GM20431 (cell line): ENCODE data around the gene MROH2A.
"Not testable (repeated sequence)": the region's sequence is repeated elsewhere in the genome, so short reads cannot be mapped to it uniquely, and the experiment has no call there.

Experiments used
- in situ Hi-C: fragments of 300-500 bp; cut with MseI, MboI; formaldehyde crosslinking; loops from one replicate; pipeline ENCODE4 v1.15.0; 2020; ENCODE audit warnings: low sequenced_read_pairs; ENCODE audit not compliant: unreplicated experiment

The MROH2A gene, protein sequence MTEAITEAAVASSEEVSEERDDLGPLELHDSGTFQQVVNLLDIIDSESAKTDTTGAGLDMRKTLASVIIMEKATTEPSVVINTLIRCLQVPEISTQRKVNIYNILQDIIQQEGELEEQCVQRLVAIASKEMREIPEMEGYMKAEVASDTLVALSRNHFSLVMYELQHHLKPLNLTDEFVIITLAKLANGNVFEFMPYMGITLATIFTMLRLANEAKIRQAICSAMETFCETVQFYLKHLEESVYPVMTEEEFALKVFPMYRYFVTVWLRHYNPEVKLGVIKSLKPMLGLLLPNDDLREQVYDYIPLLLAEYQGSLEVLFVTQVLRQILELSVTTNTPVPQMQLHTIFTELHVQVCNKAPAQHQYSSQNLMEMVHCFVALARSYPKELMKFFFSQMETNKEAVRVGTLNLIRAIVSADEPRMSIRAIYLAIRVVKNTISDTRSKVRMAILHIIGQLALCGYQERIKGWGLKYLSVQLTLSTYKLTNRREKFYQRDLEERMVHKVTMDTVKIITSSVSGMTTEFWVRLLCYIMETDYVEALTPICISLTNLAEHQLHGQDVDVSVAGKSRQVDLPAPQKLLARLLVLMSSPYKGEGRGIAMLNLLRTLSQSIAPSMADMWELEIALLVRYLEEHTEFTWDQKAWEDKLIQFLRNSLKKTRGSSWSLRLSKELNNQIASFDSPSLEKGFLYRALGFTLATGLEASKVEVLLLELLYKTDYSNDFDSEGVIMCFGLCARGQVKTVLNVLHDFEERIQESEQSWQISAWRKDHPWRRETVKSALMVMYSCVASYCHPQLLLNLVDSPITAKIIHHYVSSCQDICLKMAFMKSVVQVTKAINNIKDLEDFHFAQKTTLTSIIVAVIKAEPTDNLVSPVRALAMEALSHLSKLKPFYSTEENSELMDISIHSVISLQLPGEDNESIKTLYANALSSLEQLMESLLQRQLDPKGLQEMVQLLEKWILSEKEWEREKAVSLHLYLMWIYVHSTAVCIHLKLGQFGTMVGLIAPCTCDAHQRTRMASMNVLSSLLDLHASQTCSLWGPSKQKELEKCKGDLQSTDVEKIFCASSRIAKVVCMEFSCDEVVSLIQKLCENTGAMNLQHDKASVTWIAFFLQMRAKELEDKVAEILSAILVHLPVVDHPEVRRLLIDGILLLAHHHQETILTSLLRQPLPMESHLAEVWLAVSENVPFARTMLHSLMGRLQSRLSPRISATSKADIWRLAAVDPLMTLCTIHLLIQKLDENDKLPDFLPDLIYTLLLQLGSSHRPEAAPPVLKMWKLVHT (N-terminal part only)

DNA sequence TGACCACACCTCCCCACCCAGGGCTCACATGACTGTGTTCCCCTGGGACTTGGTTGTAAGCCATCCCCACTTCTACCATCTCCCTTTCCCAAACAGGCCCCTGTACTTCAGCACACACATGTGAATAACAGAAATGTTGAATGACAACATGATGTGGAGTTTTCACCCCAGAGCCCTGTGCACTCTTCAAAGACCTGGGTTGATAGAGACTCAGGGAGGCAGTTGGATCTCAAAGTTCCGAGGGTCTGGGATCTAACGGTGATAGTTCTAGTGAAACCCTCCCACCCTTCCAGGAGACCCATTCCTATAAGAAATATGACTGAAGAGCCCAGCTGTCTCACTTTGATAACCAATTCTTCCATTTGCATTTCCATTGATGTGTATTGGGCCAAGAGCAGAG is at the start of gene MROH2A:
Gene MROH2A (plus strand): TSS at position 301 of the 400 bp plus-strand sequence. CDS start 1,029 bp downstream, outside the sequence.
- in situ Hi-C loops = no loop called here

DNA sequence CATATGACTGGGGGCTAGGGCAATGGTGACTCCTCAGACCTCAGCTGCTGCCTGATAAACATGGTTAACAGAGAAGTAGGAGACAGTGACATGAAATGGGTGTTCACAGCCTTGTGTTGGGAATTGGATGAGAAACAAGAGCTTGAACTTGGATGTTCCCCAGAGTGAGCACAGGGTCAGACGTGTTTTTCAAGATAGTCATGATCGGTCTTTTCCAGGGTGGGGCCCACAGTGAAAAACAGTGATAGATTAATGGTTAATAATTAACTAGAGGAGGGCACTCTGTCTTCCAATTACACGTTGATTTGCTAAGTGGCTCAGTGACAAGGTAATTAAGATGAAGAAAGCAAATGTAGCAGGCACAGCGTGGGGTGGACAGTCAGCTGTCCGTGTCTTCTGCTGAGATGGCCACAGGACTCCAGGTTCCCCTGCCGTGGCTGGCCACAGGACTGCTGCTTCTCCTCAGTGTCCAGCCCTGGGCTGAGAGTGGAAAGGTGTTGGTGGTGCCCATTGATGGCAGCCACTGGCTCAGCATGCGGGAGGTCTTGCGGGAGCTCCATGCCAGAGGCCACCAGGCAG is 49.3 kb upstream of the MROH2A start, which contains the start of gene UGT1A3:
Gene UGT1A3 (plus strand): TSS at position 320 of the 579 bp plus-strand sequence. CDS start 85 bp downstream, at position 405.
- in situ Hi-C loops = no loop called here

DNA sequence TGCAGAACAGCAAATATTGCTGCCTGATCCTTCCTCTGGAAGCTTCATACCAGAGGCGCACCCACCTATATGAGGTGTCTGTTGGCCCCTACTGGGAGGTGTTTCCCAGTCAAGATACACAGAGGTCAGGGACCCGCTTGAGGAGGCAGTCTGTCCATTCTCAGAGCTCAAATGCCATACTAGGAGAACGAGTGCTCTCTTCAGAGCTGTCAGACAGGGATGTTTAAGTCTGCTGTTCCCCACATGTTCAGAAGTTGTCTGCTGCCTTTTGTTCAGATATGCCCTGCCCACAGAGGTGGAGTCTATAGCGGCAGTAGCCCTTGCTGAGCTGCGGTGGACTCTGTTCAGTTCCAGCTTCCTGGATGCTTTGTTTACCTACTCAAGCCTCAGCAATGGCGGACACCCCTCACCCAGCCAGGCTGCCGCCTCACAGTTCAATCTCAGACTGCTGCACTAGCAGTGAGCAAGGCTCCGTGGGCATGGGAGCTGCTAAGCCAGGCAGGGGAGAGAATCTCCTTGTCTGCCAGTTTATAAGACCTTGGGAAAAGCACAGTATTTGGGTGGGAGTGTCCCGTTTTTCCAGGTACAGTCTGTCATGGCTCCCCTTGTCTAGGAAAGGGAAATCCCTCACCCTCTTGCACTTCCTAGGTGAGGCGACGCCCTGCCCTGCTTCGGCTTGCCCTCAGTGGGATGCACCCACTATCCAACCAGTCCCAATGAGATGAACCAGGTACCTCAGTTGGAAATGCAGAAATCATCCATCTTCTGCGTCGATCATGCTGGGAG is 41.1 kb upstream of the MROH2A start:
- in situ Hi-C loops = not testable (repeated sequence)

DNA sequence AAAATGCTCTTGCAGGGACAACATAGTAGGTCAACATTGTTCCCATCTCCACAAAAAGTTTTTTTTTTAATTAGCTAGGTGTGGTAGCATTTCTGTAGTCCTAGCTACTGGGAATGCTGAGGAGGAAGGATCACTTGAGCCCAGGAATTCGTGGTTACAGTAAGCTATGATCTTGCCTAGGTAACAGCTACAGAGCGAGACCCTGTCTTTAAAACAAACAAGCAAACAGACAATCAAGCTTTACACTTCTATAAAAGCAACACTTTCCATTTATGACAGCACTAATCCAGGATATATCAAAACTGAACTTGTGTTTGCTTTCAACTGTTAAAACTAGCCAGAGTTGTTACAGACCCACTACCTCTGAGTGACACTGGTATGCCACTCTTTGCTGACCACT is 37.3 kb upstream of the MROH2A start:
- in situ Hi-C loops = no loop called here

DNA sequence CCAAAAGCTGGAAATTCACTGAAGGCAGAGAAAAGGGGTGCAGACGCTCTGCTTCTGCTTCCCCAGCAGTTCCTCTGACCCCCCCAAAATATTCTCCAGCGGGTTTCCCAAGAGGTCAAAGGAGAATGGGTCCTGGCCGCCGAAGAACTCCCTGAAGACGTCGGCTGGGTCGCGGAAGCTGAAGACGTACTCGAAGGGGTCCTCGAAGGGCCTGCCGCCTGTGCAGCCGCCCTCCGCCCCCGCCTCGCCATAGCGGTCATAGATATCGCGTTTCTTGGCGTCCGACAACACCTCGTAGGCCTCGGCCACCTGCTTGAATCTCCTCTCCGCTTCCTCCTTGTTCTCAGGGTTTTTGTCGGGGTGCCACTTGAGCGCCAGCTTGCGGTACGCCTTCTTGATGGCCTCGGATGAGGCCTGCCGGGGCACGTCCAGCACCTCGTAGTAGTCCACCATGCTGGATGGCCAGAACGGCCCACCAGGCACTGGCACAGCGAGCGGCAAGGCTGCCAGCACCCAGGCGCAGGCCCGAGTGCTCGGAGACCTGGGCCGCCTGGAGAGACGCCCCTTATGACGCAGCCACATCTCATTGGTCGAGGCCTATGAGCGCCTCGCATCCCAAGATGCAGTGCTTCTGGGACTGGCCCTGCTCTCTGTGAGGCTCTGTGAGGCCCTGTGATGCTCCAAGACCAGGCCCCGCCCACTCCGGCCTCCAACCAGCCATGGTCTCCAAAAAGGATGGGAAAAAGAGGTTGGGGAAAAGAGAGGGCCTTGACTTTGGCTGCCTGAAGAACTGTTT is 34.5 kb upstream of the MROH2A start:
- in situ Hi-C loops = no loop called here

DNA sequence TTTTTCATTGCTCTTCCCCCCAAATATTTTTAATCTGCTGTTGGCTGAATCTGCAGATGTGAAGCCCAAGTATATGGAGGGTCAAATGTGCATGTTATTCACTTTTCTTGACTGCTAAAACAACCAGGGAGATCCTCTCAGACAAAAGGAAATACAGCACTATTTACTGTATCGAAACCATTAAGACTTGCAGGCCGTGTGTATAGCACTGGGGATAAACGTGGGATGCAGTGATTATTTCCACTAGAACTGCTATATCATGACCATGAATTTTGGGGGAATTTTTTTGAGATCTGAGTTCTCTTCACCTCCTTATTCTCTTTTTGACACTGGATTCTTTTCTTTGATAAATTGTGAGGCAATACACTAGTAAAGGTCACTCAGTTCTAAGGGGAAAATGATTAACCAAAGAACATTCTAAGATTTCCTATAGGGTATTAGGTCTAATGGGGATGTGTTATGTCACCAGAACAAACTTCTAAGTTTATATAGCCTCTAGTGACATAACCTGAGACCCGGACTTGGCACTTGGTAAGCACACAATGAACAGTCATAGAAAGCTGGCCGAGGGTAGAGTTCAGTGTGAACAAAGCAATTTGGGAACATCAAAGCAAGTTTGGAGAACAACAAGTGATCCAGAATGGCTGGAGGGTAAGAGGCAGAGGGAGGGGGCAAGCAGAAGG is 32.9 kb upstream of the MROH2A start:
- in situ Hi-C loops = no loop called here

DNA sequence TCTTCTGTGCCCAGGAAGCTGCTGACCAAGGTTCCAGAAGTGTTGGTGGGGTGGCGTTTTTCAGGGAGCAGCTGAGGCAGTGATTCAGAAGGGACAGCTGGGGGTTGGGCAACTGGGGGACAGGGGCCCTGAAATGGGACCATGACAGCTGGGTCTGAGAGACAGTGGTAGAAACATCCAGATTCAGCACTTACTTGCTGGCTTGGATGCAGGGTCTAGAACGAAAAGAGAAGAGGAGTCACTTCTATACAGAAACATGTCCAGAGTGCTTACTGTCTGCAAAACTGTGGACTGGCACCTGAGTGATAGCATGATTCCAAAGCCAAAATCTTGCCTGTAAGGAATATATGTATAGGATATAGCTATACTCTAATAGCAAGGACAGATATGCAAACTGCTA is 32.3 kb upstream of the MROH2A start:
- in situ Hi-C loops = not testable (repeated sequence)

DNA sequence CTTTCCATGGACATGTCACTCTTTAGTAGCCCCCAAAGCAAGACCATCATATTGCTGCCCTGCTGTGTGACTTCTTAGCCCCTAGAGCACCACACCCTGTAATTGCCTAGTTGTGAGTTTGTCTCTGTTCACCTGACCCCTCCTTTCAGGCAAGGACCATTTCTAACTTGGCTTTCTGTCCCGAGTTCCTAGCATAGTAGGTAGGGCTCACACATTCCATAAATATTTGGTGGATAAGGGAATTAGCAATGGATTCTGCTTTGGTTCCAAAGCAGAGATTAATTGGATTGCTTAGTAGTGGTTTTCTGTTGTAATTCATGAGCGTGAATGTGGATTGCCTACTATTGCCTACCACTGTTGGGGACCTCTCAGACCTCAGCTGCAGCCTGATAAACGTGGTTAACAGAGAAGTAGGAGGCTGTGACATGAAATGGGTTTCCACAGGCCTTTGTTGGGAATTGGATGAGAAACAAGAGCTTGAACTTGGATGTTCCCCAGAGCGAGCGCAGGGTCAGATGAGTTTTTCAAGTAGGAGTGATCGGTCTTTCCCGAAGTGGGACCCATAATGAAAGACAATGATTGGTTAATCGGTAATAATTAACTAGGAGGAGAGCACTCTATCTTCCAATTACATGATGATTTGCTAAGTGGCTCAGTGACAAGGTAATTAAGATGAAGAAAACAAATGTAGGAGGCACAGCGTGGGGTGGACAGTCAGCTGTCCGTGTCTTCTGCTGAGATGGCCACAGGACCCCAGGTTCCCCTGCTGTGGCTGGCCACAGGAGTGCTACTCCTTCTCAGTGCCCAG is 31.5 kb upstream of the MROH2A start:
- in situ Hi-C loops = no loop called here

DNA sequence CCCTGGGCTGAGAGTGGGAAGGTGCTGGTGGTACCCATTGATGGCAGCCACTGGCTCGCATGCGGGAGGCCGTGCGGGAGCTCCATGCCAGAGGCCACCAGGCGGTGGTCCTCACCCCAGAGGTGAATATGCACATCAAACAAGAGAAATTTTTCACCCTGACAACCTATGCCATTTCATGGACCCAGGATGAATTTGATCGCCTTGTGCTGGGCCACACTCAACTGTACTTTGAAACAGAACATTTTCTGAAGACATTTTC is 30.9 kb upstream of the MROH2A start:
- in situ Hi-C loops = no loop called here

DNA sequence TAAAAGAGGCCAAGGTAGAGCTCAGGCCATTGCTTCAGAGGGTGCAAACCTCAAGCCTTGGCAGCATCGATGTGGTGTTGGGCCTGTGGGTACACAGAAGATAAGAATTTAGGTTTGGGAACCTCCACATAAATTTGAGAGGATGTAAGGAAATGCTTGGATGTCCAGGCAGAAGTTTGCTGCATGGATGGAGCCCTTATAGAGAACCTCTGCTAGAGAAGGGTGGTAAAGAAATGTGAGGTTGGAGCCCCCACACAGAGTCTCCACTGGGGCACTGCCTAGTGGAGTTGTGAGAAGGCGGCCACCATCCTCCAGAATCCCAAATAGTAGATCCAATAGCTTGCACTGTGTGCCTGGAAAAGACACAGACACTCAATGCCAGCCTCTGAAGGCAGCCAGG is 27.4 kb upstream of the MROH2A start:
- in situ Hi-C loops = not testable (repeated sequence)

DNA sequence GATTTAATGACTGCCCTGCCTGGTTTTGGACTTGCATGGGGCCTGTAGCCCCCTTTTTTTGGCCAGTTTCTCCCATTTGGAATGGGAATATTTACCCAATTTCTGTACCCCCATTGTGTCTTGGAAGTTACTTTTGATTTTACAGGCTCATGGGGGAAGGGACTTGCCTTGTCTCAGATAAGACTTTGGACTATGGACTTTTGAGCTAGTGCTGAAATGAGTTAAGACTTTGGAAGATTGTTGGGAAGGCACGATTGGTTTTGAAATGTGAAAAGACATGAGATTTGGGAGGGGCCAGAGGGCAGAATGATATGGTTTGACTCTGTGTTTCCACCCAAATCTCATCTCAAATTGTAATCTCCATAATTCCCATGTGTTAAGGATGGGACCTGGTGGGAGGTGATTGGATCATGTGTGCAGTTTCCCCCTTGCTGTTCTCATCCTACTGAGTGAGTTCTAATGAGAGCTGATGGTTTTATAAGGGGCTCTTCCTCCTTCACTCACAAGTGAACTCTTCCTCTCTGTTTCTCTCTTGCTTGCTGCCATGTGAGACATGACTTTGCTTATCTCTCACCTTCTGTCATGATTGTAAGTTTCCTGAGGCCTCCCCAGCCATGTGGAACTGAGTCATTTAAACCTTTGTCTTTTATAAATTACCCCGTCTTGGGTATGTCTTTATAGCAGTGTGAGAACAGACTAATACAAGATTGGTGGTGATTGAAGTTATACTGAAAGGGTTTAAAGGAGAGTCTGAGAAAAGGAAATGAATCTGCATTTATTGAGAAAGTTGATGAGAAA is 26.7 kb upstream of the MROH2A start:
- in situ Hi-C loops = not testable (repeated sequence)

DNA sequence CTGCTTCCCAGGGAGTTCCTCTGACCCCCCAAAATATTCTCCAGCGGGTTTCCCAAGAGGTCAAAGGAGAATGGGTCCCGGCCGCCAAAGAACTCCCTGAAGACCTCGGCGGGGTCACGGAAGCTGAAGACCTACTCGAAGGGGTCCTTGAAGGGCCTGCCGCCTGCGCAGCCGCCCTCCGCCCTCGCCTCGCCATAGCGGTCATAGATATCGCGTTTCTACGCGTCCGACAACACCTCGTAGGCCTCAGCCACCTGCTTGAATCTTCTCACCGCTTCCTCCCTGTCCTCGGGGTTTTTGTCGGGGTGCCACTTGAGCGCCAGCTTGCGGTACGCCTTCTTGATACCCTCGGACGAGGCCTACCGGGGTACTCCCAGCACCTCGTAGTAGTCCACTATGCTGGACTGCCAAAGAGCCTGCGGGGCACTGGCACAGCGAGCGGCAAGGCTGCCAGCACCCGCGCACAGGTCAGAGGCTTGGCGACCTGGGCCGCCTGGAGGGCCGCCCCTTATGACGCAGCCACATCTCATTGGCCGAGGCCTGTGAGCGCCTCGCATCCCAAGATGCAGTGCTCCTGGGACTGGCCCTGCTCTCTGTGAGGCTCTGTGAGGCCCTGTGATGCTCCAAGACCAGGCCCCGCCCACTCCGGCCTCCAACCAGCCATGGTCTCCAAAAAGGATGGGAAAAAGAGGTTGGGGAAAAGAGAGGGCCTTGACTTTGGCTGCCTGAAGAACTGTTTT is 23.1 kb upstream of the MROH2A start:
- in situ Hi-C loops = no loop called here

DNA sequence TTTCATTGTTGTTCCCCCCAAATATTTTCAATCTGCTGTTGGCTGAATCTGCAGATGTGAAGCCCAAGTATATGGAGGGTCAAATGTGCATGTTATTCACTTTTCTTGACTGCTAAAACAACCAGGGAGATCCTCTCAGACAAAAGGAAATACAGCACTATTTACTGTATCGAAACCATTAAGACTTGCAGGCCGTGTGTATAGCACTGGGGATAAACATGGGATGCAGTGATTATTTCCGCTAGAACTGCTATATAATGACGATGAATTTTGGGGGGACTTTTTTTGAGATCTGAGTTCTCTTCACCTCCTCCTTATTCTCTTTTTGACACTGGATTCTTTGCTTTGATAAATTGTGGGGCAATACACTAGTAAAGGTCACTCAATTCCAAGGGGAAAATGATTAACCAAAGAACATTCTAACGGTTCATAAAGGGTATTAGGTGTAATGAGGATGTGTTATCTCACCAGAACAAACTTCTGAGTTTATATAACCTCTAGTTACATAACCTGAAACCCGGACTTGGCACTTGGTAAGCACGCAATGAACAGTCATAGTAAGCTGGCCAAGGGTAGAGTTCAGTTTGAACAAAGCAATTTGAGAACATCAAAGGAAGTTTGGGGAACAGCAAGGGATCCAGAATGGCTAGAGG is 21.6 kb upstream of the MROH2A start:
- in situ Hi-C loops = no loop called here

DNA sequence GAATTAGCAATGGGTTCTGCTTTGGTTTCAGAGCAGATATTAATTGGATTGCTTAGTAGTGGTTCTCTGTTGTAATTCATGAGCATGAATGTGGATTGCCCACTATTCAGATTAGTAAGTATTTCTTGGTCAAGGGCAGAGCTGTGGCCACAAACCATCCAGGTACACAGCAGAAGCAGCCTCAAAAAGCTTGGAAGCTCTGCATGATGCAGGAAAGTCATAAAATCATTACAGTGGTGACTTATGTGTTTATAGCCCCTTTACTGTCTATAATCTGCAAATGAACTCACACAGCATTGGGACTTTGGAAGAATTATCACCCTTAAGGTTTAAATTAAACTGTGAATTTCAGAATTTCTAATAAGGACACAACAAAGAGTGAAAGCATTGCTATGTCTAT is 20.0 kb upstream of the MROH2A start:
- in situ Hi-C loops = no loop called here

DNA sequence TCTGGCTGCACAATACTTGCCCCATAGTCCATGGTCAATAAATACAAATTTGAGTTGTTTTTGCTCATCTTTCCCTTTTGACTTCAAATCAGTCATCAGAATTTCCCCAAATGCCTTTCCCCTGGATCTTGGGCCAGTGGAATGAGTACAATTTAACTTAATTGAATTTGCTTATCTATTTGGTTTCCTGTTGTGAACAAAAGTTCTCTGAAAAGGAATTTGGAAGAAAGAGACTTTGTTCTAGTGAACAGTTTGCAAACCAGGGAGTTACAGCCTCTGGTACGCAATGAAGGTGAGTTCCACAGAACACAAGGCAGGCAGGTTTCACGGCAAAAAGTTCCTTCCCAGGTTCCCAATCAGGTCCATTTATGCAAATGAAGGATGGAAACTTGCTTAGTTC is 19.3 kb upstream of the MROH2A start:
- in situ Hi-C loops = no loop called here
